Thyroid gland (tissue), 4 donors: Measurements from ENCODE around the gene PIP.

Experiments
- POLR2A ChIP-seq, 2 donors: fragments of 450-650 bp; IDR thresholded peaks; one replicate each; pipeline ENCODE4 v1.6.1; 2017; ENCODE audit warnings: antibody characterized with exemption in 2 of 2, mild to moderate bottlenecking in 2 of 2, moderate library complexity in 1 of 2
- TF ChIP-seq, protein P1 (sequence below), 6 experiments: fragments of 200-600 bp in 3 of 6; fragments of 450-650 bp in 3 of 6; sonication (generic) in 3 of 6; IDR thresholded peaks; one replicate each; pipeline ENCODE4 v1.5.1; 2016 to 2019; ENCODE audit warnings: antibody characterized with exemption in 6 of 6, mild to moderate bottlenecking in 2 of 6, inconsistent platforms in 1 of 6, moderate library complexity in 1 of 6

DNA sequence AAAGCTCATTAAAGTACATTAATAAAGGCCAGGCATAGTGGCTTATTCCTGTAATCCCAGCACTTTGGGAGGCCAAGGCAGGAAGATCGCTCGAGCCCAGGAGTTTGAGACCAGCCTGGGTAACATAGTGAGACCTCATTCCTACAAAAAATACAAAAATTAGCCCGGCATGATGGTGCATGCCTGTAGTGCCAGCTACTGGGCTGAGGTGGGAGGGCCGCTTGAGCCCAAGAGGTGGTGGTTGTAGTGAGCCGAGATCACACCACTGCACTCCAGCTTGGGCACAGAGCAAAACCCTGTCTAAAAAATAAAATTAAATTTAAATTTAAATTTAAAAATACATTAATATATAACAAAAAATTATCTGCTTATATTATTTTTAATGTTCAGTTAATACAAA, 44.3 kb downstream of the PIP start:
- TF ChIP-seq, protein P1, sequence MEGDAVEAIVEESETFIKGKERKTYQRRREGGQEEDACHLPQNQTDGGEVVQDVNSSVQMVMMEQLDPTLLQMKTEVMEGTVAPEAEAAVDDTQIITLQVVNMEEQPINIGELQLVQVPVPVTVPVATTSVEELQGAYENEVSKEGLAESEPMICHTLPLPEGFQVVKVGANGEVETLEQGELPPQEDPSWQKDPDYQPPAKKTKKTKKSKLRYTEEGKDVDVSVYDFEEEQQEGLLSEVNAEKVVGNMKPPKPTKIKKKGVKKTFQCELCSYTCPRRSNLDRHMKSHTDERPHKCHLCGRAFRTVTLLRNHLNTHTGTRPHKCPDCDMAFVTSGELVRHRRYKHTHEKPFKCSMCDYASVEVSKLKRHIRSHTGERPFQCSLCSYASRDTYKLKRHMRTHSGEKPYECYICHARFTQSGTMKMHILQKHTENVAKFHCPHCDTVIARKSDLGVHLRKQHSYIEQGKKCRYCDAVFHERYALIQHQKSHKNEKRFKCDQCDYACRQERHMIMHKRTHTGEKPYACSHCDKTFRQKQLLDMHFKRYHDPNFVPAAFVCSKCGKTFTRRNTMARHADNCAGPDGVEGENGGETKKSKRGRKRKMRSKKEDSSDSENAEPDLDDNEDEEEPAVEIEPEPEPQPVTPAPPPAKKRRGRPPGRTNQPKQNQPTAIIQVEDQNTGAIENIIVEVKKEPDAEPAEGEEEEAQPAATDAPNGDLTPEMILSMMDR (IDR thresholded peaks at IDR 0.05) = no peak
- no peak for TF ChIP-seq POLR2A (IDR thresholded peaks at IDR 0.05)
